HG03039 (cell line): Measurements from ENCODE around the gene HMBS.
"Not testable (repeated sequence)": the region's sequence is repeated elsewhere in the genome, so short reads cannot be mapped to it uniquely, and the experiment has no call there.

Experiments used
- ATAC-seq: cut with Tn5 transposase; IDR thresholded peaks from one replicate; pipeline ENCODE4 v1.9.1; 2021; ENCODE audit warnings: mild to moderate bottlenecking, moderate library complexity; ENCODE audit not compliant: unreplicated experiment

HMBS gene

GRCh38 chr11:119100994-119101758 is 16.5 kb downstream of the HMBS start:
- peak; percentile 2 for ATAC-seq

GRCh38 chr11:119101759-119102423 is 17.2 kb downstream of the HMBS start, which contains the start of gene DPAGT1:
Gene DPAGT1, minus strand, starts transcription at chr11:119101853. Its CDS starts 198 bp downstream, at chr11:119101655.
- peak; percentile 64 for ATAC-seq

GRCh38 chr11:119103161-119103664 is 18.5 kb downstream of the HMBS start:
- not testable (repeated sequence) for ATAC-seq

GRCh38 chr11:119103793-119104192 is 19.1 kb downstream of the HMBS start:
- no peak for ATAC-seq

GRCh38 chr11:119106564-119107537 is 22.2 kb downstream of the HMBS start, which contains the start of gene C2CD2L:
Gene C2CD2L, plus strand, starts transcription at chr11:119107344. Its CDS starts 398 bp downstream, at chr11:119107742.
- ATAC-seq: peak; percentile 70

GRCh38 chr11:119107538-119108145 is 23.0 kb downstream of the HMBS start:
- ATAC-seq: peak; percentile 18

- ATAC-seq: no peak
Measured at GRCh38 chr11:119108146-119108856, 23.6 kb downstream of the HMBS start.

GRCh38 chr11:119108857-119109221 is 24.2 kb downstream of the HMBS start:
- no peak for ATAC-seq

- no peak for ATAC-seq
Measured at GRCh38 chr11:119109843-119110242, 25.2 kb downstream of the HMBS start.

- no peak for ATAC-seq
Measured at GRCh38 chr11:119110439-119110838, 25.8 kb downstream of the HMBS start.

GRCh38 chr11:119111361-119111925 is 26.8 kb downstream of the HMBS start:
- no peak for ATAC-seq

- ATAC-seq: no peak
Measured at GRCh38 chr11:119112314-119113020, 27.8 kb downstream of the HMBS start.

GRCh38 chr11:119113716-119114115 is 29.0 kb downstream of the HMBS start:
- no peak for ATAC-seq

- no peak for ATAC-seq
Measured at GRCh38 chr11:119114351-119114750, 29.7 kb downstream of the HMBS start.

GRCh38 chr11:119115484-119116234 is 31.0 kb downstream of the HMBS start:
- ATAC-seq: no peak

GRCh38 chr11:119116235-119116594 is 31.5 kb downstream of the HMBS start:
- no peak for ATAC-seq

GRCh38 chr11:119116601-119117000 is 31.9 kb downstream of the HMBS start:
- no peak for ATAC-seq
